Measurements from ENCODE around the gene ECHDC3. TPM values are rescaled to one million over a fixed set of nuclear protein-coding genes. Genes with fewer than 3 reads are reported as not detected.

ECHDC3 gene
- total and polyA plus RNA-seq, 10 of the 15 experiments (the other 5 are each of a cell fraction or from before 2014, with no cell fraction given): 0.16 to 10.0 (median 6.0) TPM

DNA sequence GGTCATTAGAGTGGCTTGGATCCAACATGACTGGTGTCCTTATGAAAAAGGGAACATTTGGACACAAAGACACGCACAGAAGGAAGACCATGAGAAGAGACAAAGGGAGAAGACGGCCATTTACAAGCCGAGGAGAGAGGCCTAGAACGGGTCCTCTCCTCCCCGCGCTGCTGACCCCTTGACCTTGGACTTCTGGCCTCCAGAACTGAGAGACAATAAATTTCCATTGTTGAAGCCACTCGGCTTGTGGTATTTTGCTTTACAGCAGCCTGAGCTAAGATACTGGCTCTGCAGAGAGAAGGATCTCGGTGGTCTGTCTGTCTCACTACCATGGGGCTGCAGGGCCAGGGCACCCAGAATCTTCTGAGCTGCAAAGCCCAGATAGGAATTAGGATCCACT, 38.1 kb upstream of the ECHDC3 start:
- H3K27me3 ChIP-seq (replicated peaks in 1 of 2; ENCODE audit: control insufficient read depth in 2 of 2, insufficient read depth in 2 of 2, low read length in 1 of 2): no peaks in the 10 kb centered on the region
- H3K9me3 ChIP-seq (replicated peaks; ENCODE audit: control insufficient read depth, insufficient read depth, low read length): no peaks in the 10 kb centered on the region; the same call in 2 of the 3 replicates
- WGBS (ENCODE audit: insufficient coverage, insufficient replicate concordance, low lambda C conversion rate, missing lambda C conversion rate): 85% methylated on average over 8 of the region's 8 CpGs
- peaks cover 12% of the 10 kb centered on the region for H3K4me1 ChIP-seq (ENCODE audit: control insufficient read depth, insufficient read depth, low read length)
- TF ChIP-seq TCF7 (IDR thresholded peaks at IDR 0.05; ENCODE audit: borderline replicate concordance) (no peak), NFXL1 (IDR thresholded peaks at IDR 0.05; ENCODE audit: borderline replicate concordance) (no peak), POU2F2 (IDR thresholded peaks at IDR 0.05; ENCODE audit: borderline replicate concordance, low read depth, low read length) (no peak)
- H4K20me1 ChIP-seq (ENCODE audit: control insufficient read depth, insufficient read depth): no peaks in the 10 kb centered on the region
- ATAC-seq (no peak), DNase-seq (ENCODE audit: low read depth, low spot score) (no peak), FAIRE-seq (no peak)
- no peak overlapping the region for H3K4me3 ChIP-seq
- ChIA-PET RAD21 (ENCODE audit: unreplicated experiment) (no interaction called here), CTCF (no interaction called here), SMC1A (ENCODE audit: uncharacterized antibody, unreplicated experiment) (no interaction called here), POLR2A (no interaction called here)
- in situ Hi-C loops (cut with MboI) (no loop called here), intact Hi-C loops (cut with micrococcal nuclease; ENCODE audit: unreplicated experiment) (no loop called here)
- no TSS peak for BruUV-seq (replicated peaks)
- no peak overlapping the region for H3K4me2 ChIP-seq (ENCODE audit: control insufficient read depth, insufficient read depth)
- no peak overlapping the region for H2AFZ ChIP-seq (ENCODE audit: control insufficient read depth, low read depth, low read length)
- H3K36me3 ChIP-seq (ENCODE audit: control insufficient read depth in 2 of 2, insufficient read depth in 2 of 2, low read length in 1 of 2): no peaks in the 10 kb centered on the region
- H3K79me2 ChIP-seq (ENCODE audit: control insufficient read depth, insufficient read depth, low read length): no peaks in the 10 kb centered on the region
- no peak overlapping the region for H3K27ac ChIP-seq (ENCODE audit: control insufficient read depth, insufficient read depth)
- H3K9ac ChIP-seq (ENCODE audit: control insufficient read depth, insufficient read depth, low read length): no peak overlapping the region

DNA sequence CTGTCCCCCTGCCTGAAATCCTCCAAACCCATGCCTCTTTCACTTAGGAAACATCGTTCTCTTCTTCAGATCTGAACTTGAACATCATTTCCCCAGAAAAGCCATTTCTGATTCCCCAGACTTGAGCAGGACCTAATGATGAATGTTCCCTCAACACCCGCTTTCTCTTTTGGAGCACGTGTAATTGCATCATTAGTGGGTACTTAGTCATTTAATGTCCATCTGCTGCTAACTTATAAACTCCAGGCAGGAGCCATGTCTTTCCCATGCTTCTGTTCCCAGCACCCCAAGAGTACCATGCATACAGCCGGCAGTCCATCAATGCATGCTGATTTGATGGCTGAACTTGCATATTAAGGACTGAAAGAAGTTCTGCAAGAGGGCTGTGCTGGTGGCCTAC, 36.5 kb upstream of the ECHDC3 start:
- Histone ChIP-seq H3K9ac (ENCODE audit: control insufficient read depth, insufficient read depth, low read length) (no peak overlapping the region), H3K27me3 (replicated peaks in 1 of 2; ENCODE audit: control insufficient read depth in 2 of 2, insufficient read depth in 2 of 2, low read length in 1 of 2) (no peaks in the 10 kb centered on the region), H2AFZ (ENCODE audit: control insufficient read depth, low read depth, low read length) (no peak overlapping the region), H3K36me3 (ENCODE audit: control insufficient read depth in 2 of 2, insufficient read depth in 2 of 2, low read length in 1 of 2) (no peaks in the 10 kb centered on the region), H3K79me2 (ENCODE audit: control insufficient read depth, insufficient read depth, low read length) (no peaks in the 10 kb centered on the region), H3K9me3 (replicated peaks; ENCODE audit: control insufficient read depth, insufficient read depth, low read length) (no peaks in the 10 kb centered on the region; the same call in 2 of the 3 replicates), H4K20me1 (ENCODE audit: control insufficient read depth, insufficient read depth) (no peaks in the 10 kb centered on the region), H3K4me2 (ENCODE audit: control insufficient read depth, insufficient read depth) (no peak overlapping the region), H3K4me1 (ENCODE audit: control insufficient read depth, insufficient read depth, low read length) (peaks cover 12% of the 10 kb centered on the region), H3K27ac (ENCODE audit: control insufficient read depth, insufficient read depth) (no peak overlapping the region), H3K4me3 (no peak overlapping the region)
- FAIRE-seq (no peak), DNase-seq (ENCODE audit: low read depth, low spot score) (no peak), ATAC-seq (no peak)
- ChIA-PET CTCF (no interaction called here), POLR2A (no interaction called here), SMC1A (ENCODE audit: uncharacterized antibody, unreplicated experiment) (no interaction called here), RAD21 (ENCODE audit: unreplicated experiment) (no interaction called here)
- TF ChIP-seq EP300 (IDR thresholded peaks at IDR 0.05; ENCODE audit: borderline replicate concordance in 1 of 2, control insufficient read depth in 1 of 2, low read depth in 2 of 2, low read length in 2 of 2) (no peak), GATAD2B (conservative IDR thresholded peaks at IDR 0.05; ENCODE audit: low read depth) (no peak), MEF2A (IDR thresholded peaks at IDR 0.05; ENCODE audit: insufficient read depth, low read depth, low read length) (no peak), HDAC2 (IDR thresholded peaks at IDR 0.05) (no peak), SUZ12 (IDR thresholded peaks at IDR 0.05; ENCODE audit: unreplicated experiment) (no peak), CBX3 (IDR thresholded peaks at IDR 0.05; ENCODE audit: borderline replicate concordance, low read depth) (no peak)
- TF ChIP-seq, protein P1, sequence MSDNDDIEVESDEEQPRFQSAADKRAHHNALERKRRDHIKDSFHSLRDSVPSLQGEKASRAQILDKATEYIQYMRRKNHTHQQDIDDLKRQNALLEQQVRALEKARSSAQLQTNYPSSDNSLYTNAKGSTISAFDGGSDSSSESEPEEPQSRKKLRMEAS (IDR thresholded peaks at IDR 0.05; ENCODE audit: low read depth, low read length): no peak
- BruUV-seq (replicated peaks): no TSS peak
- WGBS (ENCODE audit: insufficient coverage, insufficient replicate concordance, low lambda C conversion rate, missing lambda C conversion rate): 94% methylated on average over 4 of the region's 4 CpGs
- in situ Hi-C loops (cut with MboI): no loop called here
- intact Hi-C loops (cut with micrococcal nuclease; ENCODE audit: unreplicated experiment): no loop called here
